ENCODE data around the gene RNF181. TPM values are rescaled to one million over a fixed set of nuclear protein-coding genes. Genes with fewer than 3 reads are reported as not detected.
A peak's percentile ranks its signal among the peaks of the same experiment; 100 is the strongest.

RNF181 gene
- total and polyA plus RNA-seq, 2 of the 13 experiments (the other 11 are each of a cell fraction or from before 2014, with no cell fraction given) = 224 to 578 TPM

GRCh38 chr2:85584857-85585780 lies 10.4 kb upstream of the RNF181 start (continued):
- TF ChIP-seq THYN1 (CRISPR knock-in tag; IDR thresholded peaks at IDR 0.05; ENCODE audit: borderline replicate concordance, low read depth) (no peak), BRF2 (CRISPR knock-in tag; IDR thresholded peaks at IDR 0.05) (no peak), ZNF724P (CRISPR knock-in tag; IDR thresholded peaks at IDR 0.05; ENCODE audit: borderline replicate concordance) (0 out of 2 replicates have a peak, but pooled peaks have one; percentile 2), ETV6 (CRISPR knock-in tag; conservative IDR thresholded peaks at IDR 0.05) (peak; percentile 98), HMG20A (CRISPR knock-in tag; IDR thresholded peaks at IDR 0.05; ENCODE audit: borderline replicate concordance) (peak; percentile 75; the same call in 1 of the 2 replicates), ZNF562 (CRISPR knock-in tag; IDR thresholded peaks at IDR 0.05; ENCODE audit: borderline replicate concordance) (no peak), ZNF333 (CRISPR knock-in tag; IDR thresholded peaks at IDR 0.05; ENCODE audit: borderline replicate concordance) (no peak), ELF3 (CRISPR knock-in tag; IDR thresholded peaks at IDR 0.05) (peak; percentile 85; the same call in 1 of the 2 replicates), ZBTB2 (CRISPR knock-in tag; IDR thresholded peaks at IDR 0.05; ENCODE audit: low read depth) (no peak), ZNF709 (CRISPR knock-in tag; IDR thresholded peaks at IDR 0.05) (peak; percentile 78; the same call in 1 of the 2 replicates), MTA1 (CRISPR knock-in tag; IDR thresholded peaks at IDR 0.05; ENCODE audit: borderline replicate concordance) (peak; percentile 34), SRF (IDR thresholded peaks at IDR 0.05; ENCODE audit: low read depth, low read length) (no peak; the same call in 1 of the 2 replicates), ZBTB26 (CRISPR knock-in tag; IDR thresholded peaks at IDR 0.05; ENCODE audit: borderline replicate concordance) (peak; percentile 88), HOXA9 (CRISPR knock-in tag; IDR thresholded peaks at IDR 0.05; ENCODE audit: borderline replicate concordance) (no peak), POLR2AphosphoS2 (IDR thresholded peaks at IDR 0.05; ENCODE audit: low read depth, low read length) (peak; percentile 88), ZNF720 (CRISPR knock-in tag; IDR thresholded peaks at IDR 0.05) (0 out of 2 replicates have a peak, but pooled peaks have one; percentile 22), PATZ1 (CRISPR knock-in tag; IDR thresholded peaks at IDR 0.05) (peak; percentile 82), TSC22D2 (CRISPR knock-in tag; IDR thresholded peaks at IDR 0.05; ENCODE audit: borderline replicate concordance) (no peak), CENPBD1 (CRISPR knock-in tag; IDR thresholded peaks at IDR 0.05; ENCODE audit: borderline replicate concordance, low read depth) (no peak), ZBTB3 (CRISPR knock-in tag; IDR thresholded peaks at IDR 0.05; ENCODE audit: borderline replicate concordance, low read depth) (peak; percentile 74; the same call in 1 of the 2 replicates), ZFP1 (CRISPR knock-in tag; IDR thresholded peaks at IDR 0.05) (peak; percentile 76; the same call in 1 of the 2 replicates), RELA (CRISPR knock-in tag; IDR thresholded peaks at IDR 0.05) (peak; percentile 14; the same call in 1 of the 2 replicates), GATAD2A (CRISPR knock-in tag; IDR thresholded peaks at IDR 0.05) (peak; percentile 94)
